ENCODE measurements around the gene SCARB2.

DNA sequence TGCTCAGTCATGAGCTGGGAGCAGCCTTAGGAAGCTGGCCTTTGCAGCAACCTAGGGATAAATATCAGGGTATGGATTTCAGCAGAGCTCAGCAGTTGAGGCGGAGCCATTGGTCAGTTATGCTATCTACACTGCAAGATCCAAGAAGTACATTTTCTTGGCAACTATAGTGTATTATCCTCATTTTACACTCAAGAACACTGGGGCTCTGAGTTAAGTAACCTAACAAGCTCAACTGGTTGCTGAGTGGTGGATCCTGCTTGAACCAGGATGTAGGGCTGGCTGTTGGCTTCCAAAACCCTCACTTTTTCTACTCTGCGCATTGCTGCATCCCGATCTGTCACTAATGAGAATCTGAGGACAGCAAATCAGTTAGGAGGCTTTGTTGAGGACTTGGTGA, 1.5 kb upstream of the SCARB2 start:
- TF ChIP-seq, protein P1, sequence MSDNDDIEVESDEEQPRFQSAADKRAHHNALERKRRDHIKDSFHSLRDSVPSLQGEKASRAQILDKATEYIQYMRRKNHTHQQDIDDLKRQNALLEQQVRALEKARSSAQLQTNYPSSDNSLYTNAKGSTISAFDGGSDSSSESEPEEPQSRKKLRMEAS (IDR thresholded peaks at IDR 0.05): no peak
- TF ChIP-seq FOSL1 (IDR thresholded peaks at IDR 0.05; ENCODE audit: low read depth): no peak
- TF ChIP-seq POLR2A (IDR thresholded peaks at IDR 0.05; ENCODE audit: borderline replicate concordance, extremely low read depth, insufficient read depth, insufficient read length): no peak
- TF ChIP-seq, protein P2, sequence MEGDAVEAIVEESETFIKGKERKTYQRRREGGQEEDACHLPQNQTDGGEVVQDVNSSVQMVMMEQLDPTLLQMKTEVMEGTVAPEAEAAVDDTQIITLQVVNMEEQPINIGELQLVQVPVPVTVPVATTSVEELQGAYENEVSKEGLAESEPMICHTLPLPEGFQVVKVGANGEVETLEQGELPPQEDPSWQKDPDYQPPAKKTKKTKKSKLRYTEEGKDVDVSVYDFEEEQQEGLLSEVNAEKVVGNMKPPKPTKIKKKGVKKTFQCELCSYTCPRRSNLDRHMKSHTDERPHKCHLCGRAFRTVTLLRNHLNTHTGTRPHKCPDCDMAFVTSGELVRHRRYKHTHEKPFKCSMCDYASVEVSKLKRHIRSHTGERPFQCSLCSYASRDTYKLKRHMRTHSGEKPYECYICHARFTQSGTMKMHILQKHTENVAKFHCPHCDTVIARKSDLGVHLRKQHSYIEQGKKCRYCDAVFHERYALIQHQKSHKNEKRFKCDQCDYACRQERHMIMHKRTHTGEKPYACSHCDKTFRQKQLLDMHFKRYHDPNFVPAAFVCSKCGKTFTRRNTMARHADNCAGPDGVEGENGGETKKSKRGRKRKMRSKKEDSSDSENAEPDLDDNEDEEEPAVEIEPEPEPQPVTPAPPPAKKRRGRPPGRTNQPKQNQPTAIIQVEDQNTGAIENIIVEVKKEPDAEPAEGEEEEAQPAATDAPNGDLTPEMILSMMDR (IDR thresholded peaks at IDR 0.05 in 2 of 3, conservative IDR thresholded peaks at IDR 0.05 in 1 of 3; ENCODE audit: borderline replicate concordance in 1 of 3, insufficient read depth in 1 of 3, low read depth in 2 of 3, low read length in 2 of 3): no peak
- no peak for TF ChIP-seq RAD21 (IDR thresholded peaks at IDR 0.05; ENCODE audit: low read depth)

Data from HCT116 (cell line).